ENCODE data around the gene ACOT4. TPM values are rescaled to one million over a fixed set of nuclear protein-coding genes. Genes with fewer than 3 reads are reported as not detected.
"Not testable (repeated sequence)": the region's sequence is repeated elsewhere in the genome, so short reads cannot be mapped to it uniquely, and the experiment has no call there.

ACOT4 gene
- polyA plus RNA-seq, 1 donor from 2014 or later: 1.1 TPM

GRCh38 chr14:73573034-73573433, 18.6 kb upstream of the ACOT4 start:
- H3K4me2 ChIP-seq (ENCODE audit: low read length); H3K9ac ChIP-seq (ENCODE audit: low read length); H3K36me3 ChIP-seq (ENCODE audit: insufficient read depth, low read length); H3F3A ChIP-seq (ENCODE audit: insufficient read depth, low read length, poor library complexity, severe bottlenecking); H3K27ac ChIP-seq (ENCODE audit: low read length); H3K9me3 ChIP-seq (ENCODE audit: low read length); H3K9me2 ChIP-seq (ENCODE audit: insufficient read depth, low read length); H4K20me1 ChIP-seq (ENCODE audit: insufficient read depth); H3K27me3 ChIP-seq (ENCODE audit: insufficient read depth, low read depth, low read length); H2AFZ ChIP-seq (ENCODE audit: low read depth, low read length); H3K79me2 ChIP-seq (replicated peaks; ENCODE audit: insufficient read depth, low read length); H3K4me3 ChIP-seq (ENCODE audit: low read length): not testable (repeated sequence)

GRCh38 chr14:73573740-73574139, 17.9 kb upstream of the ACOT4 start:
- not testable (repeated sequence) for H3F3A ChIP-seq (ENCODE audit: insufficient read depth, low read length, poor library complexity, severe bottlenecking); H3K27me3 ChIP-seq (ENCODE audit: insufficient read depth, low read depth, low read length); H3K9me3 ChIP-seq (ENCODE audit: low read length); H3K9ac ChIP-seq (ENCODE audit: low read length); H3K4me3 ChIP-seq (ENCODE audit: low read length); H4K20me1 ChIP-seq (ENCODE audit: insufficient read depth); H2AFZ ChIP-seq (ENCODE audit: low read depth, low read length); H3K4me2 ChIP-seq (ENCODE audit: low read length); H3K27ac ChIP-seq (ENCODE audit: low read length); H3K9me2 ChIP-seq (ENCODE audit: insufficient read depth, low read length); H3K79me2 ChIP-seq (replicated peaks; ENCODE audit: insufficient read depth, low read length); H3K36me3 ChIP-seq (ENCODE audit: insufficient read depth, low read length)

- not testable (repeated sequence) for H3K9me3 ChIP-seq (ENCODE audit: low read length); H3K9ac ChIP-seq (ENCODE audit: low read length); H4K20me1 ChIP-seq (ENCODE audit: insufficient read depth); H3K9me2 ChIP-seq (ENCODE audit: insufficient read depth, low read length); H3K4me2 ChIP-seq (ENCODE audit: low read length); H3K4me3 ChIP-seq (ENCODE audit: low read length); H3F3A ChIP-seq (ENCODE audit: insufficient read depth, low read length, poor library complexity, severe bottlenecking); H3K36me3 ChIP-seq (ENCODE audit: insufficient read depth, low read length); H2AFZ ChIP-seq (ENCODE audit: low read depth, low read length); H3K27ac ChIP-seq (ENCODE audit: low read length); H3K27me3 ChIP-seq (ENCODE audit: insufficient read depth, low read depth, low read length); H3K79me2 ChIP-seq (replicated peaks; ENCODE audit: insufficient read depth, low read length)
These were observed 17.4 kb upstream of the ACOT4 start for GRCh38 chr14:73574251-73574650.

- H4K20me1 ChIP-seq (ENCODE audit: insufficient read depth): no peaks in the 10 kb centered on the region
- no peaks in the 10 kb centered on the region for H3K9me3 ChIP-seq (ENCODE audit: low read length)
- no peaks in the 10 kb centered on the region for H3K27me3 ChIP-seq (ENCODE audit: insufficient read depth, low read depth, low read length)
- no peak overlapping the region for H2AFZ ChIP-seq (ENCODE audit: low read depth, low read length)
- H3K9me2 ChIP-seq (ENCODE audit: insufficient read depth, low read length): no peaks in the 10 kb centered on the region
- H3K36me3 ChIP-seq (ENCODE audit: insufficient read depth, low read length): no peaks in the 10 kb centered on the region
- no peak overlapping the region for H3K4me2 ChIP-seq (ENCODE audit: low read length)
- H3K79me2 ChIP-seq (replicated peaks; ENCODE audit: insufficient read depth, low read length): no peaks in the 10 kb centered on the region
- H3K9ac ChIP-seq (ENCODE audit: low read length): no peak overlapping the region
- no peak overlapping the region for H3K27ac ChIP-seq (ENCODE audit: low read length)
- TF ChIP-seq MXI1 (conservative IDR thresholded peaks at IDR 0.05; ENCODE audit: poor library complexity, severe bottlenecking): no peak
- TF ChIP-seq EZH2 (IDR thresholded peaks at IDR 0.05; ENCODE audit: borderline replicate concordance, insufficient read depth, low read length, poor library complexity, severe bottlenecking): no peak
- TF ChIP-seq EP300 (conservative IDR thresholded peaks at IDR 0.05; ENCODE audit: poor library complexity, severe bottlenecking): no peak
- H3F3A ChIP-seq (ENCODE audit: insufficient read depth, low read length, poor library complexity, severe bottlenecking): no peaks in the 10 kb centered on the region
- no peak overlapping the region for H3K4me3 ChIP-seq (ENCODE audit: low read length)
These were observed 15.3 kb upstream of the ACOT4 start for GRCh38 chr14:73576391-73576790.

GRCh38 chr14:73577214-73577613, 14.5 kb upstream of the ACOT4 start:
- H4K20me1 ChIP-seq (ENCODE audit: insufficient read depth); H3K79me2 ChIP-seq (replicated peaks; ENCODE audit: insufficient read depth, low read length); H3K9me3 ChIP-seq (ENCODE audit: low read length); H3K27me3 ChIP-seq (ENCODE audit: insufficient read depth, low read depth, low read length); H3K9ac ChIP-seq (ENCODE audit: low read length); H3K4me3 ChIP-seq (ENCODE audit: low read length); H3K36me3 ChIP-seq (ENCODE audit: insufficient read depth, low read length); H3K9me2 ChIP-seq (ENCODE audit: insufficient read depth, low read length); H2AFZ ChIP-seq (ENCODE audit: low read depth, low read length); H3K4me2 ChIP-seq (ENCODE audit: low read length); H3F3A ChIP-seq (ENCODE audit: insufficient read depth, low read length, poor library complexity, severe bottlenecking); H3K27ac ChIP-seq (ENCODE audit: low read length): not testable (repeated sequence)

- not testable (repeated sequence) for H3K9me2 ChIP-seq (ENCODE audit: insufficient read depth, low read length); H3F3A ChIP-seq (ENCODE audit: insufficient read depth, low read length, poor library complexity, severe bottlenecking); H3K4me3 ChIP-seq (ENCODE audit: low read length); H2AFZ ChIP-seq (ENCODE audit: low read depth, low read length); H3K9me3 ChIP-seq (ENCODE audit: low read length); H3K27me3 ChIP-seq (ENCODE audit: insufficient read depth, low read depth, low read length); H3K79me2 ChIP-seq (replicated peaks; ENCODE audit: insufficient read depth, low read length); H3K9ac ChIP-seq (ENCODE audit: low read length); H3K4me2 ChIP-seq (ENCODE audit: low read length); H4K20me1 ChIP-seq (ENCODE audit: insufficient read depth); H3K27ac ChIP-seq (ENCODE audit: low read length); H3K36me3 ChIP-seq (ENCODE audit: insufficient read depth, low read length)
These were observed 9.3 kb upstream of the ACOT4 start for GRCh38 chr14:73582102-73582979.
